GM12865 (cell line): ENCODE data around the gene SPC25.
"Not testable (repeated sequence)": the region's sequence is repeated elsewhere in the genome, so short reads cannot be mapped to it uniquely, and the experiment has no call there.

Experiments
- DNase-seq: peaks from one replicate; pipeline ENCODE4 v3.0.0; 2010; ENCODE audit warnings: low read depth
- H3K4me3 ChIP-seq: 2 replicates; pipeline ENCODE4 v1.5.1; 2011; ENCODE audit warnings: mild to moderate bottlenecking, low read depth, low read length, control low read depth
- TF ChIP-seq, protein P1 (sequence below): IDR thresholded peaks from 2 replicates; pipeline ENCODE4 v1.5.1; 2011; ENCODE audit warnings: low read length, control low read depth, low read depth, inconsistent platforms; ENCODE audit not compliant: insufficient read depth; ENCODE audit errors: missing control alignments

Gene SPC25, protein sequence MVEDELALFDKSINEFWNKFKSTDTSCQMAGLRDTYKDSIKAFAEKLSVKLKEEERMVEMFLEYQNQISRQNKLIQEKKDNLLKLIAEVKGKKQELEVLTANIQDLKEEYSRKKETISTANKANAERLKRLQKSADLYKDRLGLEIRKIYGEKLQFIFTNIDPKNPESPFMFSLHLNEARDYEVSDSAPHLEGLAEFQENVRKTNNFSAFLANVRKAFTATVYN

DNA sequence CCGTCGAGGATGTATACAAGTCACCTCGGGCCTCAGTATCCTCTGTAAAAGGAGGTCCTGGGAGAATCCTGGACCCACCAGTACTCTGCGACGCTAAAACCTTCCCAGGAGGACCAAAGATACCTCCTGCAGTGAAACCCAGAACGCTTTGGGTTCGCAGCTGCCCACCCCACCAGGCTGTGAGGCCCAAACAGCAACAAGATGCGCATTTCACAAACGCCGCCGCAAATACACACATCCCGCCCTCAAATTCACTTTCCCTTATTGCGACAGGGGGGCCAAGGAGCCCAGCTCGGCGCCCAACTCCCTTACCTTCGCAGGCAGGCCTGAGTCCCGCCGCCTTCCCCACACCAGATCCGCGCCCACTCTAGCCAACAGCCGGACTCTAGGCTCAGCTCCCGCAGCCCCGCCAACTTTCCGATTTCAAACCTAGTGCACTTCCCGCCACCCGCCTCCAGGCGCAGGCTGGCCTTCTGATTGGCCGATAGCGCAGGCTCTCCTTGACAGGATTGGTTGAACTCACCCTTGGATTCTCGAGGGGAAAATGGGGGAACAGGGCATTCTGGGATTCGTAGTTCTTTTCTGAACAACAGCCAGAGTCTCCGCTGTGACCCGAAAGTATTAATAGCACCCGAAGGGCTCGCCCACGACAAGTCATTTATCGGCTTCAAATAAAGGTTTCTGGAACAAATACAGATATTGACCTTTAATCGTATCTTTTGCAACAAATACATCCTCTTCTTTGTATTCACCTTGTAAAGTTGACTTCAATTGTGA is at the start of gene SPC25:
Gene SPC25, minus strand, starts transcription at position 425 of the 777 bp plus-strand sequence. CDS start 911 bp downstream, outside the sequence.
- DNase-seq, result peak; percentile 94
- peak within 1 kb of the TSS; percentile 88 for H3K4me3 ChIP-seq
- TF ChIP-seq, protein P1, sequence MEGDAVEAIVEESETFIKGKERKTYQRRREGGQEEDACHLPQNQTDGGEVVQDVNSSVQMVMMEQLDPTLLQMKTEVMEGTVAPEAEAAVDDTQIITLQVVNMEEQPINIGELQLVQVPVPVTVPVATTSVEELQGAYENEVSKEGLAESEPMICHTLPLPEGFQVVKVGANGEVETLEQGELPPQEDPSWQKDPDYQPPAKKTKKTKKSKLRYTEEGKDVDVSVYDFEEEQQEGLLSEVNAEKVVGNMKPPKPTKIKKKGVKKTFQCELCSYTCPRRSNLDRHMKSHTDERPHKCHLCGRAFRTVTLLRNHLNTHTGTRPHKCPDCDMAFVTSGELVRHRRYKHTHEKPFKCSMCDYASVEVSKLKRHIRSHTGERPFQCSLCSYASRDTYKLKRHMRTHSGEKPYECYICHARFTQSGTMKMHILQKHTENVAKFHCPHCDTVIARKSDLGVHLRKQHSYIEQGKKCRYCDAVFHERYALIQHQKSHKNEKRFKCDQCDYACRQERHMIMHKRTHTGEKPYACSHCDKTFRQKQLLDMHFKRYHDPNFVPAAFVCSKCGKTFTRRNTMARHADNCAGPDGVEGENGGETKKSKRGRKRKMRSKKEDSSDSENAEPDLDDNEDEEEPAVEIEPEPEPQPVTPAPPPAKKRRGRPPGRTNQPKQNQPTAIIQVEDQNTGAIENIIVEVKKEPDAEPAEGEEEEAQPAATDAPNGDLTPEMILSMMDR, result no peak

DNA sequence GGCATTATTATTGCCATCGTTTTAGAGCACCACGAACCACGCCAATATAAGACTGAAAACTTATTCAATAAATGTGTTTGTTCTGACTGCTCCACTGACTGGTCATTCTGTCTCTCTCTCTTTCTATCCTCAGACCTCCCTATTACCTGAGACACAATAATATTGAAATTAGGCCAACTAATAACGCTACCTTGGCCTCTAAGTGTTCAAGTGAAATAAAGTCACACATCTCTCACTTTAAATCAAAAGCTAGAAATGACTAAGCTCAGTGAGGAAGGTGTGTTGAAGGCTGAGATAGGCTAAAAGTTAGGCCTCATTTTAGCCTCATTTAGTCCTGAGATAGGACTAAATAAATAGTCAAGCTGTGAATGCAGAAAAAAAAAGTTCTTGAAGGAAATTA is 49.7 kb upstream of the SPC25 start:
- TF ChIP-seq, protein P1, result no peak
- no peak overlapping the region for H3K4me3 ChIP-seq
- peak; percentile 38 for DNase-seq

DNA sequence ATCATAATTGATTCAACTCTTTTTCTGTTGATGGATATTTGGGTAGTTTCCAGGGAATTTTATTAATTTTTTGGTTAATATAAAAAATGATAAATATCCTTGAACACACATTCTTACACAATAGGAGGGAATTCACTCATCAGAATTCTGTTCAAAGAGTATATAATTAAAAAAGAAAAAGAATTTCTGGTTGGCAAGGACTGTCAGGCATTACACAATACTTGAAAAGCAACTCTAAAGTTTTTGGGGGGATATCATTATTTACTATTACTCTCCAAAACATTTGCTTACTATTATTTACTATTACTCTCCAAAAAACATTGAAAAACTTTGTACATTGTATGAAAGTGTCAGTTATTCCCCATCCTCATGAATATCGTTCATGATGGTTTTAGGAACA is 48.8 kb upstream of the SPC25 start:
- DNase-seq, result no peak
- TF ChIP-seq, protein P1, result no peak
- H3K4me3 ChIP-seq, result no peak overlapping the region

DNA sequence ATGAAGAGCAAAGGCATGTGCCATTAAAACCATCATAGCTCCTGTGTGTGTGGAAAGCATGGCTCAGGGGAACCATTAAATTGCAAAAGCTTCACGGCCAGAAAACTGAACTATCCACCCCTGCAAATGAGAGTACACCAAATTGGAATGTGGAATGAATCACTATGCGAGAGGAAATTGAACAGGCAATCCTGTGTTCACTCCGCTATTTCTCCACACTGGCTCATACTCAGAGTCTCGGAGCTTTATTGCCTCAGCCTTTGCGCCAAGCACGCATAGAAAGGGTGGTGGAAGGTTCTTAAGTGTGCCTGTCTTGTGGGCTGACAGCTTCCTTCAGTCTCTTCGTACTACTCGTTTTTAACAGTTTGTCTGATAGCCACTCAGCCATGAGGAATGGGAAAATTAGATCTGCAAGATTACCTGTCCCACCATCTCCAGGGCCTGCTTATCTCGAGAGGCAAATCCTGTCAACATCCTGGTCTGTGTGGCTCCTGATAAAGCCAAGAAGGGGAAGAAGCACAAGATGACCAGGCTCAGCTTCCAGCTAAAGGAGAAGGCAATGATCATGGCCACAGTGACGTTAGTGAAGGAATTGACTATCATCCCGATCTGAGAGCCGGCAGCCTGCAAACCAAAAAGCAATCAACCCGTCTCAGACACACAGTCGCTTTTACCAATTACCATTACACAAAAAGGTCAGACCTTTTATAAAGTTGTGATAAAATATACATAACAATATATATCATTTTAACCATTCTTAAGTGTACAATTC is 45.8 kb upstream of the SPC25 start:
- no peak for DNase-seq
- TF ChIP-seq, protein P1, result no peak
- no peak overlapping the region for H3K4me3 ChIP-seq

DNA sequence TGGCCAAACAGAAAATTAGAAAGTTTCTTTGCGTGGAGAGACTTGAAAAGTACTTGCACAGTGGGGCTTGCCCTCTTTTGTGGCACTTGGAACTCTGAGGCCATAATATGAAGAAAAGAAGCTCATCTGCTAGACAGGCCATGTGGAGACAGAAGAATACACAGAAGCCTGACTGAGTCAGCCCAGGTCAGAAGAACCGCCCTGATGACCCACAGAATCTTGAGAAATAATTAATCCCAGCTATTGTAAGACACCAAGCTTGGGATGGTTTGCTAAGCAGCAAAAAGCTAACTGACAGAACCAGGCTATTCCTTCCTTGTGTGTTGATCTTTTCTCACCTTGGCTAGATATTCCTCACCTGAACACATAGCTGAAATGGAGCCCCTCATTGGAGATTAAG is 44.6 kb upstream of the SPC25 start:
- DNase-seq, result no peak
- no peak overlapping the region for H3K4me3 ChIP-seq
- TF ChIP-seq, protein P1, result no peak

DNA sequence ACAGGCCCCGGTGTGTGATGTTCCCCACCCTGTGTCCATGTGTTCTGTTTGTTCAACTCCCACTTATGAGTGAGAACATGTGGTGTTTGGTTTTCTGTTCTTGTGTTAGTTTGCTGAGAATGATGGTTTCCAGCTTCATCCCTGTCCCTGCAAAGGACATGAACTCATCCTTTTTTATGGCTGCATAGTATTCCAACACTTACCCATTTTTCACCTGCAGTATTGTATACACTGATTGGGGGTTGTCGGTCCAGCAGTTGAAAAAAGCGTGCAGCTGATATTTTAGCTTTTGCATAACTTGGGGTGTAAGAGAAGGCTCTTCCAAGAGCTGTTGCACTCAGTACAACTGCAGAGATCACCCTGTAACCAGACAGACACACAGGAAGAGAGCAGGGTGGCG is 41.9 kb upstream of the SPC25 start:
- not testable (repeated sequence) for H3K4me3 ChIP-seq, DNase-seq

DNA sequence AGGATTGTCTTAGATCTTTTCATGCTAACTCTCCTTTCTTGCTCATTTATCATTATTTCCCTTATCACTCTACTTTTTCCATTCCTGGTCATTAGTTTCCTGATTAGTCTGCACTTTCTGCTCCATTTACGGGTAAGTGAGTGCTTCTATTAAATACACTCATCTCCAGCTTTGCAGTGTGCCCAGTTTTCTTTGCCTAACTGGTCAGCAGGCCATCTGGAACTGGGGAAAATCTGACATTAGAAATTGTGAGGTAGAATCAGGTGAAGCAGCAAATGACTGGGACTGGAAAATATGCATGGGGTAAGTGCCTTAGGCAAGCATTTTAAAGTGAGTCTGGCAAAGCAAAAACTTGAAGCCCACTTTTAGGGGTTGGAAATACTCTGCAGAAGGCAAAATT is 40.0 kb upstream of the SPC25 start:
- no peak overlapping the region for H3K4me3 ChIP-seq
- TF ChIP-seq, protein P1, result no peak
- no peak for DNase-seq
